Bronchial epithelial cell (primary cell): ENCODE results near the gene ANO10. TPM values are rescaled to one million over a fixed set of nuclear protein-coding genes. Genes with fewer than 3 reads are reported as not detected.

ENCODE experiments used
- DNase-seq: peaks from one replicate; pipeline ENCODE4 v3.0.0-alpha.2; 2010; ENCODE audit warnings: low read depth
- FAIRE-seq: peaks from 2 replicates; lab custom pipeline; 2011; peaks lifted over from hg19 to GRCh38; lab: Jason Lieb, UNC
- H3K27me3 ChIP-seq: 2 replicates; pipeline ENCODE4 v1.5.1; 2011; ENCODE audit warnings: low read length; ENCODE audit not compliant: control insufficient read depth, insufficient read depth
- H3K36me3 ChIP-seq: 2 replicates; pipeline ENCODE4 v1.5.1; 2011; ENCODE audit warnings: low read length; ENCODE audit not compliant: control insufficient read depth, insufficient read depth
- H3K4me3 ChIP-seq: 2 replicates; pipeline ENCODE4 v1.5.1; 2011; ENCODE audit warnings: mild to moderate bottlenecking, low read depth, low read length, control low read depth
- CTCF ChIP-seq: IDR thresholded peaks from 2 replicates; pipeline ENCODE4 v1.5.1; 2011; ENCODE audit warnings: mild to moderate bottlenecking, moderate library complexity, low read length, control low read depth, inconsistent platforms; ENCODE audit not compliant: insufficient read depth, severe bottlenecking
- total RNA-seq: library from RNA; depleted of rRNA; stranded (reverse); fragments of >200 nt; gene quantifications from 2 replicates; pipeline ENCODE4 v1.2.1, GENCODE V29; 2014

The ANO10 gene
- total RNA-seq, 1 donor from 2014 or later = 25.8 TPM

GRCh38 chr3:43379343-43379742 is 242.5 kb downstream of the ANO10 start:
- DNase-seq (no peak), FAIRE-seq (no peak)
- TF ChIP-seq CTCF = no peak
- Histone ChIP-seq H3K36me3 (no peaks in the 10 kb centered on the region), H3K27me3 (no peaks in the 10 kb centered on the region), H3K4me3 (no peak overlapping the region)

GRCh38 chr3:43378066-43378935 is 243.5 kb downstream of the ANO10 start:
- Histone ChIP-seq H3K4me3 (no peak overlapping the region), H3K27me3 (no peaks in the 10 kb centered on the region), H3K36me3 (no peaks in the 10 kb centered on the region)
- DNase-seq (peak; percentile 50), FAIRE-seq (no peak)
- TF ChIP-seq CTCF = peak; percentile 77

- no peak for TF ChIP-seq CTCF
- Histone ChIP-seq H3K27me3 (no peaks in the 10 kb centered on the region), H3K4me3 (no peak overlapping the region), H3K36me3 (no peaks in the 10 kb centered on the region)
- peak; percentile 10 for DNase-seq
- no peak for FAIRE-seq
Observed at GRCh38 chr3:43373560-43373928, 248.3 kb downstream of the ANO10 start.

- no peak for TF ChIP-seq CTCF
- Histone ChIP-seq H3K27me3 (no peaks in the 10 kb centered on the region), H3K36me3 (no peaks in the 10 kb centered on the region), H3K4me3 (no peak overlapping the region)
- FAIRE-seq = no peak
- DNase-seq = no peak
Observed at GRCh38 chr3:43372809-43373559, 248.8 kb downstream of the ANO10 start.

GRCh38 chr3:43372007-43372740 is 249.6 kb downstream of the ANO10 start:
- FAIRE-seq (no peak), DNase-seq (no peak)
- TF ChIP-seq CTCF = no peak
- Histone ChIP-seq H3K27me3 (no peaks in the 10 kb centered on the region), H3K36me3 (no peaks in the 10 kb centered on the region), H3K4me3 (no peak overlapping the region)
